Trophoblast cell (in vitro differentiated cells and primary cell): ENCODE results near the gene SOX2.
A peak's percentile ranks its signal among the peaks of the same experiment; 100 is the strongest.
"Not testable (repeated sequence)": the region's sequence is repeated elsewhere in the genome, so short reads cannot be mapped to it uniquely, and the experiment has no call there.

ENCODE experiments used
- DNase-seq, 2 donors: peaks; one replicate each; pipeline ENCODE4 v3.0.0-alpha.2; 2016
- H2AFZ ChIP-seq: 2 replicates; pipeline ENCODE4 v1.6.1; 2013; ENCODE audit warnings: low read length, moderate library complexity, mild to moderate bottlenecking; ENCODE audit not compliant: insufficient read depth, poor library complexity
- H2AK5ac ChIP-seq: 2 replicates; pipeline ENCODE4 v1.6.1; 2013; ENCODE audit warnings: mild to moderate bottlenecking, low read length
- H2BK120ac ChIP-seq: 2 replicates; pipeline ENCODE4 v1.6.1; 2013; ENCODE audit warnings: low read length, mild to moderate bottlenecking, moderate library complexity; ENCODE audit not compliant: insufficient read depth, poor library complexity
- H2BK12ac ChIP-seq: 2 replicates; pipeline ENCODE4 v1.6.1; 2013; ENCODE audit warnings: mild to moderate bottlenecking, low read length, moderate library complexity
- H2BK5ac ChIP-seq: 2 replicates; pipeline ENCODE4 v1.6.1; 2013; ENCODE audit warnings: low read length, low read depth, moderate library complexity, mild to moderate bottlenecking; ENCODE audit not compliant: poor library complexity
- H3K14ac ChIP-seq: 2 replicates; pipeline ENCODE4 v1.6.1; 2013; ENCODE audit warnings: mild to moderate bottlenecking, low read length
- H3K18ac ChIP-seq: 2 replicates; pipeline ENCODE4 v1.6.1; 2013; ENCODE audit warnings: mild to moderate bottlenecking, low read length
- H3K23ac ChIP-seq: 2 replicates; pipeline ENCODE4 v1.6.1; 2013; ENCODE audit warnings: low read length
- H3K27ac ChIP-seq: 2 replicates; pipeline ENCODE4 v1.5.1; 2013; ENCODE audit warnings: low read depth, mild to moderate bottlenecking, inconsistent platforms, low read length, moderate library complexity
- H3K27me3 ChIP-seq: 2 replicates; pipeline ENCODE4 v1.6.1; 2013; ENCODE audit warnings: inconsistent platforms, mild to moderate bottlenecking, low read length, moderate library complexity; ENCODE audit not compliant: insufficient read depth
- H3K36me3 ChIP-seq, 2 experiments: 1 replicate in 1 of 2; 2 replicates in 1 of 2; pipeline ENCODE4 v1.6.1; 2013; ENCODE audit warnings: low read length in 2 of 2, mild to moderate bottlenecking in 2 of 2, moderate library complexity in 1 of 2; ENCODE audit not compliant: insufficient read depth in 2 of 2, control insufficient read depth in 1 of 2
- H3K4ac ChIP-seq: 2 replicates; pipeline ENCODE4 v1.6.1; 2013; ENCODE audit warnings: low read depth, mild to moderate bottlenecking, low read length, moderate library complexity
- H3K4me1 ChIP-seq, 2 experiments: 1 replicate in 1 of 2; 2 replicates in 1 of 2; pipeline ENCODE4 v1.6.1; 2013; ENCODE audit warnings: low read length in 2 of 2, mild to moderate bottlenecking in 2 of 2, moderate library complexity in 1 of 2; ENCODE audit not compliant: insufficient read depth in 2 of 2, control insufficient read depth in 1 of 2
- H3K4me2 ChIP-seq: 2 replicates; pipeline ENCODE4 v1.6.1; 2013; ENCODE audit warnings: inconsistent platforms, mild to moderate bottlenecking, low read length, moderate library complexity
- H3K4me3 ChIP-seq: 2 replicates; pipeline ENCODE4 v1.5.1; 2013; ENCODE audit warnings: mild to moderate bottlenecking, low read depth, low read length, inconsistent platforms
- H3K79me1 ChIP-seq: one replicate; pipeline ENCODE4 v1.6.1; 2013; ENCODE audit warnings: low read length
- H3K79me2 ChIP-seq: 2 replicates; pipeline ENCODE4 v1.6.1; 2013; ENCODE audit warnings: low read length, mild to moderate bottlenecking; ENCODE audit not compliant: control insufficient read depth, insufficient read depth, poor library complexity
- H3K9ac ChIP-seq: 2 replicates; pipeline ENCODE4 v1.6.1; 2013; ENCODE audit warnings: mild to moderate bottlenecking, low read length
- H3K9me3 ChIP-seq: 2 replicates; pipeline ENCODE4 v1.6.1; 2013; ENCODE audit warnings: low read depth, mild to moderate bottlenecking, control low read depth, inconsistent platforms, low read length; ENCODE audit not compliant: insufficient read depth
- H4K12ac ChIP-seq: 2 replicates; pipeline ENCODE4 v1.6.1; 2013; ENCODE audit warnings: low read depth, mild to moderate bottlenecking, low read length, moderate library complexity
- H4K8ac ChIP-seq: 2 replicates; pipeline ENCODE4 v1.6.1; 2013; ENCODE audit warnings: low read depth, mild to moderate bottlenecking, low read length, moderate library complexity
- H4K91ac ChIP-seq: one replicate; pipeline ENCODE4 v1.6.1; 2013; ENCODE audit warnings: low read depth, mild to moderate bottlenecking, low read length, moderate library complexity
- WGBS: extraction: QIAGEN DNeasy Blood & Tissue Kit; methylation state at CpG from one replicate; pipeline ENCODE4 v1.1.7; 2013; ENCODE audit warnings: missing lambda C conversion rate; ENCODE audit not compliant: insufficient read length, insufficient coverage; ENCODE audit errors: extremely low coverage; 5-methylcytosine and 5-hydroxymethylcytosine counted together

Gene SOX2

DNA sequence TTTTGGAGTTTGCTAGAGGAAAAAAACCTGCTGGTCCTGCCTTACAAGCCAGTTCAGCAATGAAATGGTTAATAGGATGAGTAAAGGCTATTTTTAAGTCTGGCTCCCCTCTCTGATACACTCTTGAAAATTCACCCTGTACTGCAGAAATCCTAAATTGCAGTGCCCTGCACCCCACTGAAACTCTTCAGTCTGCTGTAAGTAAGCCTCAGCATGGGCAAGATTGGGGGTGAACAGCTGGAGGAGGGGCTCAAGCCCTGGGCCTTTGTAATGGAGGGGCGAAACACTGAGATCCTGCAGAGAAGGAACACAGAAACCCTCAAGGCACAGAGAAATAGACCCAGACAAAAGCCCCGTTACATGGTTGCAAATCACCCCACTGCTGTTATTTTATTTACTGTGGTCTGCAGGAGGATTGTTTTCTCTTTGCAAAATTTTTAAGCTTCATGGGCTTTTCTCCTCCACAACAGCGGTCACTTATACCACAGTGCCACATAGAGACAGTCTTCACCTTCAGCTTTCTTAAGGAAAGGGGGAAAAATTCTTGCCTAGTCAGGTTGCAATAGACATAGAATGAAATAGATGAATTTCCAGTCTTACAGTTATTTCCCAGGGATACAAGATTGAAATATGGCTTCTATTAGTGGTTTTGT lies 45.0 kb downstream of the SOX2 start:
- Histone ChIP-seq H3K79me2 (no peaks in the 10 kb centered on the region), H4K91ac (no peak overlapping the region), H2BK120ac (no peak overlapping the region), H3K4me2 (no peak overlapping the region), H3K4ac (no peak overlapping the region), H2BK12ac (no peak overlapping the region), H3K9ac (no peak overlapping the region), H3K18ac (no peak overlapping the region), H4K12ac (no peak overlapping the region), H3K79me1 (no peaks in the 10 kb centered on the region), H3K4me1 (no peaks in the 10 kb centered on the region), H3K4me3 (no peak overlapping the region), H2AFZ (no peak overlapping the region), H2AK5ac (no peak overlapping the region), H3K23ac (no peak overlapping the region), H3K27me3 (no peaks in the 10 kb centered on the region), H3K14ac (no peak overlapping the region), H3K36me3 (no peaks in the 10 kb centered on the region), H3K27ac (no peak overlapping the region), H4K8ac (no peak overlapping the region), H2BK5ac (no peak overlapping the region), H3K9me3 (no peaks in the 10 kb centered on the region)
- no peak for DNase-seq
- no CpG with 5 or more reads among the region's 3 CpGs for WGBS

DNA sequence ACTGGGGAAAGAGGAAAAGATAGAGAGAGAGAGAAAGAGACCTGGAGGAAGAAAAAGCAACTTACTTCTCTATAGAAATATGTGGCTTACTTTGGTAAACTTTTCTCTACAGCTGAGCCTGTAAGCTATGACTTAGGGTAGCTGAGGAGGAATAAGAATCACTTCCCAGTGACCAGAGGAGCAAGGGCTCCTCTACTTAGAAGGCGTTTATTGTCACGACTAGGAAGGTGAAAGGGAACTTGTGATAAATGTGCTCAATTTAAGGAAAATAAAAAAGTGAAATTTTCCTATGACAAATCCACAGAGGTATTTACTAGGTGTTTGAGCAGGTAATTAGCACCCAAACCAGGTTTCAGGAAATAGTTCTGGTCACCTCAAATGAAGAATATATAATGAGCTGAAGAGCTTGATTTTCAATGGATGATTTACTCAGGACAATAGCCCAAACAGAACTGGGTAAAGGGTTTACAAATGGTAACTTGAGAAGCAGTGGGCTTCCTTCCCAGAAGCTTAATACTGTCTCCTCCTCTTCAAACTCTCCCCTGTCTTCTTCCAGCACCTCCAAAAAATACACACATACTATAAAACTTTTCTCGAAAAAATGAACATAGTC lies 46.1 kb downstream of the SOX2 start:
- no peak overlapping the region for H2BK120ac ChIP-seq
- WGBS, result 100% methylated on average over 1 of the region's 3 CpGs
- H3K27me3 ChIP-seq, result no peaks in the 10 kb centered on the region

DNA sequence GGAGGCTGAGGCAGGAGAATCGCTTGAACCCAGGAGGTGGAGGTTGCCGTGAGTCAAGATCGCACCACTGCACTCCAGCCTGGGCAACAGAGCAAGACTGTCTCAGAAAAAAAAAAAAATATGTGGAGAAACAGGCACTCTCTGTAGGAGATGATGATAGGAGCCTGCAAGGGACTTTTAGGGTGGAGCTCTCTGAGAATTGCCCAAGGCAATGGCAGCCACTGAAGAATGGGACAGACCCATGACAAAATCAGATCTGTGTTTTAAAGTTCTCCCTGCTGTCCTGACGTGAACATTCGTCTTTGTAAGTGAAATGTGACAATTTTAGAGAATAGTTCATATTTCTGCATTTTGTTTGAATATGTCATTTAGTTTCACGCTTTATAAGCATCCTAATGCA lies 50.2 kb downstream of the SOX2 start:
- no peak overlapping the region for H2AK5ac ChIP-seq
- H2AFZ ChIP-seq, result no peak overlapping the region
- H3K4ac ChIP-seq, result no peak overlapping the region
- H4K91ac ChIP-seq, result no peak overlapping the region
- no CpG with 5 or more reads among the region's 6 CpGs for WGBS
- H3K27me3 ChIP-seq, result no peaks in the 10 kb centered on the region
- no peak overlapping the region for H2BK120ac ChIP-seq
- no peak overlapping the region for H3K4me3 ChIP-seq
- no peaks in the 10 kb centered on the region for H3K9me3 ChIP-seq
- H3K9ac ChIP-seq, result no peak overlapping the region
- no peak overlapping the region for H4K8ac ChIP-seq
- no peak overlapping the region for H4K12ac ChIP-seq
- H3K27ac ChIP-seq, result no peak overlapping the region
- no peak overlapping the region for H3K23ac ChIP-seq
- no peak overlapping the region for H3K14ac ChIP-seq
- H3K4me1 ChIP-seq, result no peaks in the 10 kb centered on the region
- no peak overlapping the region for H3K18ac ChIP-seq
- no peak overlapping the region for H2BK5ac ChIP-seq
- peak; percentile 16 to 45 for DNase-seq
- no peaks in the 10 kb centered on the region for H3K36me3 ChIP-seq
- H2BK12ac ChIP-seq, result no peak overlapping the region
- no peaks in the 10 kb centered on the region for H3K79me2 ChIP-seq
- H3K4me2 ChIP-seq, result no peak overlapping the region
- H3K79me1 ChIP-seq, result no peaks in the 10 kb centered on the region

More for the DNA sequence above, 46.1 kb downstream of the SOX2 start:
- no peaks in the 10 kb centered on the region for H3K4me1 ChIP-seq
- no peak overlapping the region for H3K4me2 ChIP-seq
- H4K91ac ChIP-seq, result no peak overlapping the region
- H3K27ac ChIP-seq, result no peak overlapping the region
- H3K79me1 ChIP-seq, result no peaks in the 10 kb centered on the region
- H4K8ac ChIP-seq, result no peak overlapping the region
- H3K4me3 ChIP-seq, result no peak overlapping the region
- H3K18ac ChIP-seq, result no peak overlapping the region
- H2BK12ac ChIP-seq, result no peak overlapping the region
- H2AFZ ChIP-seq, result no peak overlapping the region
- H4K12ac ChIP-seq, result no peak overlapping the region
- H2BK5ac ChIP-seq, result no peak overlapping the region
- no peak overlapping the region for H3K14ac ChIP-seq
- no peaks in the 10 kb centered on the region for H3K79me2 ChIP-seq
- no peaks in the 10 kb centered on the region for H3K9me3 ChIP-seq
- no peak for DNase-seq
- H3K9ac ChIP-seq, result no peak overlapping the region
- H3K36me3 ChIP-seq, result no peaks in the 10 kb centered on the region
- no peak overlapping the region for H2AK5ac ChIP-seq
- H3K23ac ChIP-seq, result no peak overlapping the region
- no peak overlapping the region for H3K4ac ChIP-seq

GRCh38 chr3:181764033-181764432 lies 52.3 kb downstream of the SOX2 start:
- H3K9ac ChIP-seq, DNase-seq, H3K4me2 ChIP-seq, H2BK5ac ChIP-seq, H3K27me3 ChIP-seq, H3K36me3 ChIP-seq, H4K12ac ChIP-seq, H2BK12ac ChIP-seq, H3K9me3 ChIP-seq, H3K18ac ChIP-seq, H4K8ac ChIP-seq, H2AK5ac ChIP-seq, H3K79me2 ChIP-seq, H2BK120ac ChIP-seq, H2AFZ ChIP-seq, H3K4me1 ChIP-seq, H3K23ac ChIP-seq, H3K14ac ChIP-seq, H3K4ac ChIP-seq, H4K91ac ChIP-seq, H3K27ac ChIP-seq, H3K4me3 ChIP-seq, H3K79me1 ChIP-seq: not testable (repeated sequence)
- WGBS, result no CpG with 5 or more reads among the region's 5 CpGs
